Measurements from ENCODE around the gene RELA. TPM values are rescaled to one million over a fixed set of nuclear protein-coding genes. Genes with fewer than 3 reads are reported as not detected.

The RELA gene
- total RNA-seq, 4 donors from 2014 or later, result 29.4 to 49.4 (median 47.5) TPM

GRCh38 chr11:65618763-65619162 is 44.0 kb downstream of the RELA start:
- intact Hi-C loops (cut with DNase I), result loop anchor here (10.0 kb wide), 1 partner anchor 74 kb away; no protein-coding TSS in a partner anchor
- no peak for TF ChIP-seq POLR2A (IDR thresholded peaks at IDR 0.05)
- TF ChIP-seq CTCF (IDR thresholded peaks at IDR 0.05), result no peak
- peaks cover 14 to 29% (median 16%) of the 10 kb centered on the region in 3 donors for H3K4me1 ChIP-seq
- H3K27me3 ChIP-seq, result no peaks in the 10 kb centered on the region
- H3K36me3 ChIP-seq, result peaks cover 42 to 69% (median 46%) of the 10 kb centered on the region in 3 donors
- 90 to 100% methylated on average over 2 to 5 of the region's 14 CpGs for WGBS, 2 donors
- no peak for DNase-seq
- no peaks in the 10 kb centered on the region for H3K9me3 ChIP-seq
- H3K27ac ChIP-seq, result no peak overlapping the region
- no peak overlapping the region for H3K4me3 ChIP-seq

GRCh38 chr11:65617990-65618751 is 44.5 kb downstream of the RELA start:
- intact Hi-C loops (cut with DNase I), result loop anchor here (10.0 kb wide), 1 partner anchor 73 kb away; no protein-coding TSS in a partner anchor
- H3K27ac ChIP-seq, result no peak overlapping the region
- H3K4me3 ChIP-seq, result no peak overlapping the region
- DNase-seq, result no peak
- H3K4me1 ChIP-seq, result peaks cover 16 to 35% (median 18%) of the 10 kb centered on the region in 3 donors
- 94% methylated on average over 9 of the region's 33 CpGs; no CpG with 5 or more reads in 1 of the 2 donors for WGBS, 2 donors
- no peak for TF ChIP-seq POLR2A (IDR thresholded peaks at IDR 0.05)
- TF ChIP-seq CTCF (IDR thresholded peaks at IDR 0.05), result no peak
- no peaks in the 10 kb centered on the region for H3K9me3 ChIP-seq
- H3K36me3 ChIP-seq, result peaks cover 36 to 63% (median 41%) of the 10 kb centered on the region in 3 donors
- H3K27me3 ChIP-seq, result no peaks in the 10 kb centered on the region

DNA sequence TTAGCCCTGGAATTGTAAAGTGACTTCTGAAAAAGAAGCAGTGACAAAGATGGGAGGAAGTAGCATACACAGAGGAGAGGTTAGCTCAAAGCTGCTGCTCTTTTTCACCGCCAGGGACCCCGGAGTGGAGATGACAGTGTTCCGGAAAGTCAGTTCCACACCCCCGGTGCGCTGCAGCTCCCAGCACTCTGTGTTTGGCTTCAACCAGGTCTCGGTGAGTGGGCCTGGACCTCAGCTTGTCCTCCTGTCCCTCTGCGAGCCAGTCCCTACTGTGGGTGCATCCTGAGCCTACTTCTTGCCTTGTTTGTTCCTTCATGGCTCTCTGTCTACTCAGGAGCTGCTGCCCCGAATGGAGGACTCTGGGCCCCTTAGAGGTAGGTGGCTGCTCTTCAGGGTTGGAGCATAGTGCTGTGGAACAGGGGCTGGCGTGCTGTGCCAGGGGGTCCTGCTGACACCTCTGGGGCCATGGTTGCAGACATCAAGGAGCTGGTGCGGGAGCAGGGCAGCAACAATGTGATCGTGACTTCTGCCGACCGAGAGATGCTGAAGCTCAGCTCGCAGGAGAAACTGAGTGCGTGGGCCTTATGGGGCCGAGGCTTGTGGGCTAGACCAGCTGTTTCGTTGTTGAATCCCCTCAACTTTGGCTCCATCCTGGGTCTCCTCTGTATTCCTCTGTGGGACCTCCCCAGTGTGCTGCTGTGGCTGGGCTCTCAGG is 45.4 kb downstream of the RELA start:
- H3K9me3 ChIP-seq, result no peaks in the 10 kb centered on the region
- intact Hi-C loops (cut with DNase I), result loop anchor here (10.0 kb wide), 1 partner anchor 72 kb away; no protein-coding TSS in a partner anchor
- peaks cover 24 to 43% (median 27%) of the 10 kb centered on the region in 3 donors for H3K4me1 ChIP-seq
- no peaks in the 10 kb centered on the region for H3K27me3 ChIP-seq
- H3K36me3 ChIP-seq, result peaks cover 30 to 62% (median 40%) of the 10 kb centered on the region in 3 donors
- 80 to 86% methylated on average over 8 to 10 of the region's 17 CpGs for WGBS, 2 donors
- TF ChIP-seq CTCF (IDR thresholded peaks at IDR 0.05), result no peak
- TF ChIP-seq POLR2A (IDR thresholded peaks at IDR 0.05), result no peak
- peak overlapping the region in 1 of 4 donors; percentile 96 for H3K27ac ChIP-seq
- peak overlapping the region in 2 of 4 donors; percentile 81 to 99 for H3K4me3 ChIP-seq
- DNase-seq, result no peak

DNA sequence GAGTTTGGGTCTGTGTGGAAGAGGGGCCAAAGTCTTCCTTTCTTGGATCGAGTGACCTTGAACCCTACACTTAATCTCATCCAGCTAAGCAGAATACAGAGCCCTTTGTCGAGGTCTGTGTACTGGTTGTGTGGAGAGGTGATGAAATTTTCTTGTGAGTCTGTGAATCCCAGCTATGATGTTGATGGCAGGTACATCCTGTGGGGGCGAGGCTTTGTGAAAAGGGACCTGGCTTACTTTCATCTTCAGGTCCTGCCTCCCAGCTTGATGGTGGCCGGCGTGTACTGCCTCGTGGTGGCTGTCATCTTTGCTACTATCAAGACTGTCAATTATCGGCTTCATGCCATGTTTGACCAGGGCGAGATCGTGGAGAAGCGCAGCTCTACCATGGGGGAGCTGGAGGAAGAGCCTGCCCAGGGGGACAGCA is 46.1 kb downstream of the RELA start:
- Histone ChIP-seq H3K27ac (peak overlapping the region; percentile 96 to 98 (median 97)), H3K9me3 (no peaks in the 10 kb centered on the region), H3K27me3 (no peaks in the 10 kb centered on the region), H3K36me3 (peaks cover 28 to 62% (median 36%) of the 10 kb centered on the region in 3 donors), H3K4me1 (peaks cover 31 to 51% (median 34%) of the 10 kb centered on the region in 3 donors), H3K4me3 (peak overlapping the region; percentile 81 to 99 (median 96))
- DNase-seq, result no peak
- 25 to 56% methylated on average over 5 to 6 of the region's 10 CpGs for WGBS, 2 donors
- TF ChIP-seq POLR2A (IDR thresholded peaks at IDR 0.05), result no peak
- TF ChIP-seq CTCF (IDR thresholded peaks at IDR 0.05), result no peak
- intact Hi-C loops (cut with DNase I), result loop anchor here (10.0 kb wide), 1 partner anchor 72 kb away; no protein-coding TSS in a partner anchor

Data from esophagus squamous epithelium (tissue), 5 donors.